HEK293 (cell line): ENCODE measurements around the gene KLC4.

Experiments used
- CTCF ChIA-PET: fragments of 350-600 bp; formaldehyde crosslinking; extraction: SDS; loops from one replicate; lab custom pipeline; 2021; ENCODE audit warnings: antibody characterized with exemption; lab: Yijun Ruan, JAX
- POLR2A ChIA-PET: fragments of 300-600 bp; formaldehyde crosslinking; extraction: SDS; loops from one replicate; lab custom pipeline; 2020; ENCODE audit warnings: antibody characterized with exemption, inconsistent platforms; lab: Yijun Ruan, JAX
- H3K27ac ChIP-seq: fragments of 200-500 bp; sonication (Bioruptor generic); 2 replicates; pipeline ENCODE4 v1.5.1; 2014; ENCODE audit warnings: low read depth, low read length, control low read depth, inconsistent platforms; ENCODE audit errors: extremely low read depth
- H3K36me3 ChIP-seq, 2 experiments: fragments of 200-500 bp in 1 of 2; sonication (Bioruptor generic) in 1 of 2; 1 replicate in 1 of 2; 2 replicates in 1 of 2; pipeline ENCODE4 v1.5.1; 2014 to 2017; ENCODE audit warnings: inconsistent platforms in 2 of 2, low read length in 2 of 2; ENCODE audit not compliant: control insufficient read depth in 2 of 2, insufficient read depth in 1 of 2
- H3K4me1 ChIP-seq: fragments of 200-500 bp; sonication (Bioruptor generic); 2 replicates; pipeline ENCODE4 v1.5.1; 2014; ENCODE audit warnings: mild to moderate bottlenecking, low read length, inconsistent platforms; ENCODE audit not compliant: control insufficient read depth, insufficient read depth
- H3K4me3 ChIP-seq: 2 replicates; pipeline ENCODE4 v1.5.1; 2011; ENCODE audit warnings: low read depth, mild to moderate bottlenecking, control low read depth, low read length, moderate library complexity
- H3K9me3 ChIP-seq: fragments of 200-500 bp; sonication (Bioruptor generic); 2 replicates; pipeline ENCODE4 v1.5.1; 2014; ENCODE audit warnings: low read depth, low read length, inconsistent platforms; ENCODE audit not compliant: control insufficient read depth, insufficient read depth
- GLI2 ChIP-seq: fragments of 450-650 bp; formaldehyde crosslinking; IDR thresholded peaks from 2 replicates; pipeline ENCODE4; 2017; ENCODE audit warnings: missing biosample characterization, missing genetic modification characterization, low read depth, borderline replicate concordance
- OSR2 ChIP-seq: fragments of 450-650 bp; formaldehyde crosslinking; IDR thresholded peaks from 2 replicates; pipeline ENCODE4 v1.5.1; 2016; ENCODE audit warnings: missing biosample characterization, missing genetic modification characterization
- REST ChIP-seq: fragments of 450-650 bp; formaldehyde crosslinking; IDR thresholded peaks from 2 replicates; pipeline ENCODE4 v1.5.1; 2016; ENCODE audit warnings: missing biosample characterization, missing genetic modification characterization
- SETDB1 ChIP-seq: IDR thresholded peaks from one replicate; pipeline ENCODE4 v1.6.1; 2017; ENCODE audit warnings: mild to moderate bottlenecking, low read length, moderate library complexity, mixed read lengths; ENCODE audit not compliant: insufficient read length
- ZBTB17 ChIP-seq: fragments of 450-650 bp; formaldehyde crosslinking; IDR thresholded peaks from 2 replicates; pipeline ENCODE4 v1.5.1; 2016; ENCODE audit warnings: missing biosample characterization, missing genetic modification characterization
- ZBTB8A ChIP-seq: fragments of 450-650 bp; formaldehyde crosslinking; IDR thresholded peaks from 2 replicates; pipeline ENCODE4 v1.5.1; 2016; ENCODE audit warnings: missing biosample characterization, missing genetic modification characterization
- ZNF133 ChIP-seq: fragments of 450-650 bp; formaldehyde crosslinking; IDR thresholded peaks from 2 replicates; pipeline ENCODE4 v1.5.1; 2016; ENCODE audit warnings: missing biosample characterization, missing genetic modification characterization
- ZNF2 ChIP-seq: fragments of 450-650 bp; formaldehyde crosslinking; IDR thresholded peaks from 2 replicates; pipeline ENCODE4 v1.5.1; 2016; ENCODE audit warnings: missing biosample characterization, missing genetic modification characterization
- ZNF26 ChIP-seq: fragments of 450-650 bp; formaldehyde crosslinking; IDR thresholded peaks from 2 replicates; pipeline ENCODE4 v1.5.1; 2016; ENCODE audit warnings: missing biosample characterization, missing genetic modification characterization
- ZNF266 ChIP-seq: fragments of 450-650 bp; formaldehyde crosslinking; IDR thresholded peaks from 2 replicates; pipeline ENCODE4 v1.5.1; 2016; ENCODE audit warnings: missing biosample characterization, missing genetic modification characterization, low read depth
- ZNF423 ChIP-seq: fragments of 450-650 bp; formaldehyde crosslinking; IDR thresholded peaks from 2 replicates; pipeline ENCODE4 v1.5.1; 2016; ENCODE audit warnings: missing biosample characterization, missing genetic modification characterization
- ZNF626 ChIP-seq: fragments of 450-650 bp; sonication (Bioruptor Pico); formaldehyde crosslinking; IDR thresholded peaks from 2 replicates; pipeline ENCODE4 v1.5.1; 2018; ENCODE audit warnings: missing biosample characterization, missing genetic modification characterization, inconsistent platforms
- ZNF677 ChIP-seq: fragments of 450-650 bp; IDR thresholded peaks from 2 replicates; pipeline ENCODE4 v1.5.0; 2018; ENCODE audit warnings: missing biosample characterization, mild to moderate bottlenecking, missing genetic modification characterization, moderate library complexity
- ZNF837 ChIP-seq: fragments of 450-650 bp; formaldehyde crosslinking; IDR thresholded peaks from 2 replicates; pipeline ENCODE4 v1.5.1; 2016; ENCODE audit warnings: missing biosample characterization, missing genetic modification characterization
- ZSCAN4 ChIP-seq: fragments of 450-650 bp; formaldehyde crosslinking; IDR thresholded peaks from 2 replicates; pipeline ENCODE4 v1.5.1; 2017; ENCODE audit warnings: missing biosample characterization, missing genetic modification characterization
- TF ChIP-seq, protein P1 (sequence below): fragments of 450-650 bp; IDR thresholded peaks from 2 replicates; pipeline ENCODE4 v1.5.1; 2018; ENCODE audit warnings: missing biosample characterization, missing genetic modification characterization
- TF ChIP-seq, protein P2 (sequence below): fragments of 450-650 bp; formaldehyde crosslinking; IDR thresholded peaks from 2 replicates; pipeline ENCODE4 v1.5.1; 2016; ENCODE audit warnings: missing biosample characterization, missing genetic modification characterization
- TF ChIP-seq, protein P3 (sequence below): fragments of 450-650 bp; formaldehyde crosslinking; IDR thresholded peaks from 2 replicates; pipeline ENCODE4 v1.5.1; 2016; ENCODE audit warnings: missing biosample characterization, missing genetic modification characterization

KLC4 gene

DNA sequence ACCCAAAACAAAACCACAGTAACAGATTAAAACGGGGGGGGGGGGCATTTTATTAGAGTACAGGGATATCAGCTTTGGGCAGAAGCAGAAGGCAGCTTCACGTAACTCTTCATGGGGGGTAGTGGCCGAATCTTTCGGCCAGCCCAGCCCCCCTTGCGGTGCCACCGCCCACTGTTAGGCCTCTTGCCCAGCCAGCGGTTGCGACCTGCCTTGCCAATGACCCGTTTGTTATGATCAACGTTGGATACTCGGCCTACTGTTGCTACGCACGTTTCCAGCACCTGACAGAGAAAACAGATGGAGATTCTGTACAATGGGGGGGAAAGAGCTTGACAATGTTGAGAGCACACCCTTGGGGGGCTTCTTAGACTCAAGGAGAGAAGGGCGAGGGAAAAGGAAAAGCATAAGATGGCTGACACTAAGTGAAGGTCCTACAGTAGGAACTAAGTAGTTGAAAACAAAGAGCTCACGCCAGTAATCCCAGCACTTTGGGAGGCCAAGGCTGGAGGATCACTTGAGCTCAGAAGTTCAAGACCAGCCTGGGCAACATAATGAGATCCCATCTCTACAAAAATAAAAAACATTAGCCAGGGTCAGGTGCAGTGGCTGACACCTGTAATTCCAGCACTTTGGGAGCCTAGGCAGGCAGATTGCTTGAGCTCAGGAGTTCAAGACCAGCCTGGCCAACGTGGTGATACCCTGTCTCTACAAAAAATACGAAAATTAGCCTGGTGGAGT, 5.1 kb upstream of the KLC4 start:
- peaks cover 19 to 65% of the 10 kb centered on the region in 2 experiments; a peak in 2 of 3 replicates for H3K36me3 ChIP-seq
- H3K4me3 ChIP-seq, result no peak overlapping the region
- peak overlapping the region; percentile 85 for H3K27ac ChIP-seq
- no peaks in the 10 kb centered on the region for H3K9me3 ChIP-seq
- ChIA-PET POLR2A (interaction anchor here (0.5 to 3.3 kb wide), 42 partner anchors 8 to 912 kb away, joined by 3 to 50 read pairs (median 6); partner anchors contain the start of genes C6orf132, CNPY3, CUL9 and GNMT), CTCF (interaction anchor here (0.6 to 1.7 kb wide), 9 partner anchors 35 to 979 kb away, joined by 3 to 8 read pairs (median 3); no protein-coding TSS in a partner anchor)
- peaks cover 9% of the 10 kb centered on the region for H3K4me1 ChIP-seq
- TF ChIP-seq, protein P1, sequence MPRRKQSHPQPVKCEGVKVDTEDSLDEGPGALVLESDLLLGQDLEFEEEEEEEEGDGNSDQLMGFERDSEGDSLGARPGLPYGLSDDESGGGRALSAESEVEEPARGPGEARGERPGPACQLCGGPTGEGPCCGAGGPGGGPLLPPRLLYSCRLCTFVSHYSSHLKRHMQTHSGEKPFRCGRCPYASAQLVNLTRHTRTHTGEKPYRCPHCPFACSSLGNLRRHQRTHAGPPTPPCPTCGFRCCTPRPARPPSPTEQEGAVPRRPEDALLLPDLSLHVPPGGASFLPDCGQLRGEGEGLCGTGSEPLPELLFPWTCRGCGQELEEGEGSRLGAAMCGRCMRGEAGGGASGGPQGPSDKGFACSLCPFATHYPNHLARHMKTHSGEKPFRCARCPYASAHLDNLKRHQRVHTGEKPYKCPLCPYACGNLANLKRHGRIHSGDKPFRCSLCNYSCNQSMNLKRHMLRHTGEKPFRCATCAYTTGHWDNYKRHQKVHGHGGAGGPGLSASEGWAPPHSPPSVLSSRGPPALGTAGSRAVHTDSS (tag by site-specific recombination), result no peak
- TF ChIP-seq ZNF133 (tag by site-specific recombination) (0 out of 2 replicates have a peak, but pooled peaks have one; percentile 9), ZBTB17 (tag by site-specific recombination) (no peak)

- no peak overlapping the region for H3K27ac ChIP-seq
- no peak for TF ChIP-seq ZNF26 (tag by site-specific recombination)
- no peak for TF ChIP-seq ZNF677 (tag by site-specific recombination)
- no peak for TF ChIP-seq ZNF423 (tag by site-specific recombination)
- no peak for TF ChIP-seq OSR2 (tag by site-specific recombination)
- no peak for TF ChIP-seq GLI2
- no peak for TF ChIP-seq ZNF266 (tag by site-specific recombination)
- no peak for TF ChIP-seq ZBTB8A (tag by site-specific recombination)
- TF ChIP-seq ZNF626 (tag by site-specific recombination), result no peak
- TF ChIP-seq, protein P2, sequence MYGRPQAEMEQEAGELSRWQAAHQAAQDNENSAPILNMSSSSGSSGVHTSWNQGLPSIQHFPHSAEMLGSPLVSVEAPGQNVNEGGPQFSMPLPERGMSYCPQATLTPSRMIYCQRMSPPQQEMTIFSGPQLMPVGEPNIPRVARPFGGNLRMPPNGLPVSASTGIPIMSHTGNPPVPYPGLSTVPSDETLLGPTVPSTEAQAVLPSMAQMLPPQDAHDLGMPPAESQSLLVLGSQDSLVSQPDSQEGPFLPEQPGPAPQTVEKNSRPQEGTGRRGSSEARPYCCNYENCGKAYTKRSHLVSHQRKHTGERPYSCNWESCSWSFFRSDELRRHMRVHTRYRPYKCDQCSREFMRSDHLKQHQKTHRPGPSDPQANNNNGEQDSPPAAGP, result no peak
- no peak for TF ChIP-seq ZNF2 (tag by site-specific recombination)
- no peak for TF ChIP-seq SETDB1
- TF ChIP-seq, protein P3, sequence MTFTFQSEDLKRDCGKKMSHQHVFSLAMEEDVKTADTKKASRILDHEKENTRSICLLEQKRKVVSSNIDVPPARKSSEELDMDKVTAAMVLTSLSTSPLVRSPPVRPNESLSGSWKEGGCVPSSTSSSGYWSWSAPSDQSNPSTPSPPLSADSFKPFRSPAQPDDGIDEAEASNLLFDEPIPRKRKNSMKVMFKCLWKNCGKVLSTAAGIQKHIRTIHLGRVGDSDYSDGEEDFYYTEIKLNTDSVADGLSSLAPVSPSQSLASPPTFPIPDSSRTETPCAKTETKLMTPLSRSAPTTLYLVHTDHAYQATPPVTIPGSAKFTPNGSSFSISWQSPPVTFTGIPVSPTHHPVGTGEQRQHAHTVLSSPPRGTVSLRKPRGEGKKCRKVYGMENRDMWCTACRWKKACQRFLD (tag by site-specific recombination), result no peak
- TF ChIP-seq REST, result no peak
- no peak for TF ChIP-seq ZSCAN4
- TF ChIP-seq ZNF837 (tag by site-specific recombination), result no peak
- TF ChIP-seq, all 188 proteins: peak for 0
- H3K36me3 ChIP-seq, result peaks cover 19 to 49% of the 10 kb centered on the region in 2 experiments; a peak in 2 of 3 replicates
- CTCF ChIA-PET, result interaction anchor here (0.7 to 0.8 kb wide), 2 partner anchors 20 to 88 kb away, joined by 3 read pairs; partner anchors contain the start of gene PTK7
- no peak overlapping the region for H3K4me3 ChIP-seq
- POLR2A ChIA-PET, result interaction anchor here (1.4 to 3.3 kb wide), 4 partner anchors 20 to 127 kb away, joined by 3 to 50 read pairs (median 14); partner anchors contain the start of genes CNPY3, KLHDC3, MEA1 and PPP2R5D
- H3K4me1 ChIP-seq, result peaks cover 13% of the 10 kb centered on the region
- H3K9me3 ChIP-seq, result no peaks in the 10 kb centered on the region
These were observed 3.5 kb upstream of the KLC4 start for GRCh38 chr6:43055966-43056365.
